Erythroblast (primary cell): ENCODE data around the gene CDK6.

ENCODE experiments used
- GATA1 ChIP-seq: IDR thresholded peaks from 2 replicates; pipeline ENCODE4 v1.6.1; 2011; ENCODE audit warnings: low read depth, mild to moderate bottlenecking, control low read depth, low read length, moderate library complexity
- POLR2A ChIP-seq: IDR thresholded peaks from 2 replicates; pipeline ENCODE4 v1.6.1; 2011; ENCODE audit warnings: mild to moderate bottlenecking, low read length

DNA sequence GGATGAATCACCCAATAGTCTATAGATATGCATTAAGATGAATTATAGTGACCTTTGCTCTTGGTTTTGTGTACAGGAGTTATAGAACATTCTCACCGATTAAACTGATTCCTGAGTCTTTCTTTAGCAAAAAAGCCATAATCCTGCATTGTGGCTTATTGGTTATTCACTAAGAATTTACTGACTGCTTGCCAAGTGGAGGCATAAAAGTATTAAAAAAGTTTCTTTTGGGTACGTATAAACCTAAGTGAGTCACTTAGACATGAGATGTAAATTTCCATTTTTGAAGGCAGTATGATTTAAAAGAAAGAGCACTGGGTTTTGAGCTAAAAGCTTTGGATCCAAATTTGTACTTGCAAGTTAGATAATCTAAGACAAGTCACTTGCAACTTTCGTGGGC is 100.7 kb downstream of the CDK6 start:
- no peak for TF ChIP-seq POLR2A
- TF ChIP-seq GATA1: no peak
